ENCODE data around the gene MREG.

The MREG gene

DNA sequence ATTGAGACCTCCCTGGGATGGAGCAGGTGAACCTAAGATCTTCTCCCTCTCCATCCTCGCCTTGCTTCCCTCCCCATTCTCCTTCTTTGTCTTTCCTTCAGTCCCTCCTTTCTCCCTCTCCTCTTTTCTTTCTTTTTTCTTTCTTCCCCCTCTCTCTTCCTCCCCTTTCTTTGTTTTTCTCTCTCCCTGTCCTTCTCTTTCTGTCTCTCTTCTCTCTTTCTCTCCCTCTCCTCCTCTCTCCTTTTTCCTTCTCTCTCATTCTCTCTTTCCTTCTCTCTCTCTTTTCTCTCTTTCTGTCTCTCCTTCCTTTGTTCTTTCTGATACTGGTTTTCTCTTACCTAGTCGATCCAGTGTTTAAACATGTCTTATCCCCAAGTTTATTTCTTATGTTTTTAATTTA is 10.7 kb downstream of the MREG start:
- H3K27ac ChIP-seq (ENCODE audit: extremely low read depth, low read depth, low read length): no peak overlapping the region
- ChIA-PET POLR2A (no interaction called here), CTCF (no interaction called here)
- H3K4me1 ChIP-seq (ENCODE audit: control insufficient read depth, insufficient read depth, low read length): peaks cover 3% of the 10 kb centered on the region; the same call in 1 of the 2 replicates
- H3K36me3 ChIP-seq (ENCODE audit: control insufficient read depth in 2 of 2, insufficient read depth in 1 of 2, low read length in 2 of 2): peaks cover 0 to 8% of the 10 kb centered on the region in 2 experiments; a peak in 1 of 3 replicates
- H3K9me3 ChIP-seq (ENCODE audit: control insufficient read depth, insufficient read depth, low read depth, low read length): no peaks in the 10 kb centered on the region
- TF ChIP-seq ZNF341 (tag by site-specific recombination; IDR thresholded peaks at IDR 0.05; ENCODE audit: low read depth) (no peak), ZNF560 (tag by site-specific recombination; IDR thresholded peaks at IDR 0.05; ENCODE audit: borderline replicate concordance) (no peak), ZNF292 (tag by site-specific recombination; IDR thresholded peaks at IDR 0.05; ENCODE audit: borderline replicate concordance, low read depth) (no peak), PRDM1 (tag by site-specific recombination; IDR thresholded peaks at IDR 0.05) (peak; percentile 96), ZNF366 (tag by site-specific recombination; conservative IDR thresholded peaks at IDR 0.05) (peak; percentile 96), ZNF221 (tag by site-specific recombination; IDR thresholded peaks at IDR 0.05; ENCODE audit: borderline replicate concordance) (no peak), ZNF248 (tag by site-specific recombination; IDR thresholded peaks at IDR 0.05) (no peak), ZNF37A (tag by site-specific recombination; IDR thresholded peaks at IDR 0.05) (no peak), ZNF350 (tag by site-specific recombination; IDR thresholded peaks at IDR 0.05) (no peak), ZNF830 (tag by site-specific recombination; IDR thresholded peaks at IDR 0.05; ENCODE audit: low read depth) (no peak), HOXC10 (CRISPR knock-in tag; IDR thresholded peaks at IDR 0.05) (no peak), ZNF555 (tag by site-specific recombination; conservative IDR thresholded peaks at IDR 0.05) (no peak), ZNF596 (tag by site-specific recombination; IDR thresholded peaks at IDR 0.05) (peak; percentile 67; the same call in 1 of the 2 replicates)
- TF ChIP-seq, protein P1, sequence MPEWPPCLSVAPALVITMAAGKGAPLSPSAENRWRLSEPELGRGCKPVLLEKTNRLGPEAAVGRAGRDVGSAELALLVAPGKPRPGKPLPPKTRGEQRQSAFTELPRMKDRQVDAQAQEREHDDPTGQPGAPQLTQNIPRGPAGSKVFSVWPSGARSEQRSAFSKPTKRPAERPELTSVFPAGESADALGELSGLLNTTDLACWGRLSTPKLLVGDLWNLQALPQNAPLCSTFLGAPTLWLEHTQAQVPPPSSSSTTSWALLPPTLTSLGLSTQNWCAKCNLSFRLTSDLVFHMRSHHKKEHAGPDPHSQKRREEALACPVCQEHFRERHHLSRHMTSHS (tag by site-specific recombination; IDR thresholded peaks at IDR 0.05): no peak
- TF ChIP-seq, protein P2, sequence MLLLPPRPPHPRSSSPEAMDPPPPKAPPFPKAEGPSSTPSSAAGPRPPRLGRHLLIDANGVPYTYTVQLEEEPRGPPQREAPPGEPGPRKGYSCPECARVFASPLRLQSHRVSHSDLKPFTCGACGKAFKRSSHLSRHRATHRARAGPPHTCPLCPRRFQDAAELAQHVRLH (tag by site-specific recombination; IDR thresholded peaks at IDR 0.05): no peak
- TF ChIP-seq, protein P3, sequence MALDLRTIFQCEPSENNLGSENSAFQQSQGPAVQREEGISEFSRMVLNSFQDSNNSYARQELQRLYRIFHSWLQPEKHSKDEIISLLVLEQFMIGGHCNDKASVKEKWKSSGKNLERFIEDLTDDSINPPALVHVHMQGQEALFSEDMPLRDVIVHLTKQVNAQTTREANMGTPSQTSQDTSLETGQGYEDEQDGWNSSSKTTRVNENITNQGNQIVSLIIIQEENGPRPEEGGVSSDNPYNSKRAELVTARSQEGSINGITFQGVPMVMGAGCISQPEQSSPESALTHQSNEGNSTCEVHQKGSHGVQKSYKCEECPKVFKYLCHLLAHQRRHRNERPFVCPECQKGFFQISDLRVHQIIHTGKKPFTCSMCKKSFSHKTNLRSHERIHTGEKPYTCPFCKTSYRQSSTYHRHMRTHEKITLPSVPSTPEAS (tag by site-specific recombination; IDR thresholded peaks at IDR 0.05): no peak
- TF ChIP-seq, protein P4, sequence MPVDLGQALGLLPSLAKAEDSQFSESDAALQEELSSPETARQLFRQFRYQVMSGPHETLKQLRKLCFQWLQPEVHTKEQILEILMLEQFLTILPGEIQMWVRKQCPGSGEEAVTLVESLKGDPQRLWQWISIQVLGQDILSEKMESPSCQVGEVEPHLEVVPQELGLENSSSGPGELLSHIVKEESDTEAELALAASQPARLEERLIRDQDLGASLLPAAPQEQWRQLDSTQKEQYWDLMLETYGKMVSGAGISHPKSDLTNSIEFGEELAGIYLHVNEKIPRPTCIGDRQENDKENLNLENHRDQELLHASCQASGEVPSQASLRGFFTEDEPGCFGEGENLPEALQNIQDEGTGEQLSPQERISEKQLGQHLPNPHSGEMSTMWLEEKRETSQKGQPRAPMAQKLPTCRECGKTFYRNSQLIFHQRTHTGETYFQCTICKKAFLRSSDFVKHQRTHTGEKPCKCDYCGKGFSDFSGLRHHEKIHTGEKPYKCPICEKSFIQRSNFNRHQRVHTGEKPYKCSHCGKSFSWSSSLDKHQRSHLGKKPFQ (tag by site-specific recombination; IDR thresholded peaks at IDR 0.05): no peak
- TF ChIP-seq, protein P5, sequence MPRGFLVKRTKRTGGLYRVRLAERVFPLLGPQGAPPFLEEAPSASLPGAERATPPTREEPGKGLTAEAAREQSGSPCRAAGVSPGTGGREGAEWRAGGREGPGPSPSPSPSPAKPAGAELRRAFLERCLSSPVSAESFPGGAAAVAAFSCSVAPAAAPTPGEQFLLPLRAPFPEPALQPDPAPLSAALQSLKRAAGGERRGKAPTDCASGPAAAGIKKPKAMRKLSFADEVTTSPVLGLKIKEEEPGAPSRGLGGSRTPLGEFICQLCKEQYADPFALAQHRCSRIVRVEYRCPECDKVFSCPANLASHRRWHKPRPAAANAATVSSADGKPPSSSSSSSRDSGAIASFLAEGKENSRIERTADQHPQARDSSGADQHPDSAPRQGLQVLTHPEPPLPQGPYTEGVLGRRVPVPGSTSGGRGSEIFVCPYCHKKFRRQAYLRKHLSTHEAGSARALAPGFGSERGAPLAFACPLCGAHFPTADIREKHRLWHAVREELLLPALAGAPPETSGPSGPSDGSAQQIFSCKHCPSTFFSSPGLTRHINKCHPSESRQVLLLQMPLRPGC (tag by site-specific recombination; IDR thresholded peaks at IDR 0.05): no peak
- no peak overlapping the region for H3K4me3 ChIP-seq (ENCODE audit: low read depth, low read length)

DNA sequence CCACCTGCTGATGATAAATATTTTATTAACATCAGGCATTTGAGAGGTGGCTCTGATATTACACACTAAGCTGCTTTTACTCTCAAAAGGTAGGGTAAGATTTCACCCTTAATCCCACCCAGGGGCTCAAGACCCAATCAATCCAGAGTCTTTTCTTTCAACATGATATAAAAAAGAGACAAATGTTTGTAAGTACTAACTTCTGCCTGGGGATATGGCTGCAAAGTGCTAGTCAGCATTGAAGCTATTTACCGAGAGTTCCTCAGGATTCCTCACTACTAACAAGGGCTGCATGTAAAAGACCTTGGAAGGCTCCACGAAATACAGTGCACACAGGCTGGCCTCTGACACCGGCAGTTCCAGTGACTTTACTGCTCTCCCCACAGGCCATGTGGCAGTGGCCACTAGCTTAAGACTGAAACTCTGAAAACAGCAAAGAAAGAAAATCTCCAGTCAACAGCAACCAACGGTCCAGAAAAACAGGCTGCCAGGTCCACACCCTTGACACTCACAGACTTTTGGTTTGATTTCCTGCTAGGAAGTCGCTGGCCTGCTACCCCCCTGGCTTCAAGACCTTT is 11.2 kb downstream of the MREG start:
- no peak for TF ChIP-seq ZBTB20 (tag by site-specific recombination; IDR thresholded peaks at IDR 0.05)
- peak; percentile 62 for TF ChIP-seq ZNF341 (tag by site-specific recombination; IDR thresholded peaks at IDR 0.05; ENCODE audit: low read depth)
- TF ChIP-seq, protein P3 (tag by site-specific recombination; IDR thresholded peaks at IDR 0.05): no peak
- ChIA-PET CTCF (interaction anchor here (0.6 kb wide), 1 partner anchor 31 kb away, joined by 3 read pairs; no protein-coding TSS in a partner anchor), POLR2A (no interaction called here)
- Histone ChIP-seq H3K27ac (ENCODE audit: extremely low read depth, low read depth, low read length) (no peak overlapping the region), H3K4me3 (ENCODE audit: low read depth, low read length) (no peak overlapping the region), H3K4me1 (ENCODE audit: control insufficient read depth, insufficient read depth, low read length) (peaks cover 3% of the 10 kb centered on the region; the same call in 1 of the 2 replicates), H3K9me3 (ENCODE audit: control insufficient read depth, insufficient read depth, low read depth, low read length) (no peaks in the 10 kb centered on the region), H3K36me3 (ENCODE audit: control insufficient read depth in 2 of 2, insufficient read depth in 1 of 2, low read length in 2 of 2) (peaks cover 0 to 13% of the 10 kb centered on the region in 2 experiments; a peak in 1 of 3 replicates)

Measured in HEK293 (cell line).